ENCODE measurements around the gene ELMO1.

ELMO1 gene

GRCh38 chr7:36911788-36912187 lies 536.9 kb downstream of the ELMO1 start:
- H3K4me3 ChIP-seq (ENCODE audit: low read length) = no peak overlapping the region
- no peak for DNase-seq (ENCODE audit: low read depth)
- TF ChIP-seq CTCF (conservative IDR thresholded peaks at IDR 0.05; ENCODE audit: low read length) = no peak

- no peak overlapping the region for H3K4me3 ChIP-seq (ENCODE audit: low read length)
- no peak for DNase-seq (ENCODE audit: low read depth)
- no peak for TF ChIP-seq CTCF (conservative IDR thresholded peaks at IDR 0.05; ENCODE audit: low read length)
These were observed 537.8 kb downstream of the ELMO1 start for GRCh38 chr7:36910859-36911258.

- no peak for DNase-seq (ENCODE audit: low read depth)
- TF ChIP-seq CTCF (conservative IDR thresholded peaks at IDR 0.05; ENCODE audit: low read length) = no peak
- no peak overlapping the region for H3K4me3 ChIP-seq (ENCODE audit: low read length)
These were observed 538.3 kb downstream of the ELMO1 start for GRCh38 chr7:36910401-36910800.

- no peak overlapping the region for H3K4me3 ChIP-seq (ENCODE audit: low read length)
- no peak for DNase-seq (ENCODE audit: low read depth)
- no peak for TF ChIP-seq CTCF (conservative IDR thresholded peaks at IDR 0.05; ENCODE audit: low read length)
These were observed 541.6 kb downstream of the ELMO1 start for GRCh38 chr7:36906956-36907635.

GRCh38 chr7:36906448-36906847 lies 542.2 kb downstream of the ELMO1 start:
- no peak for TF ChIP-seq CTCF (conservative IDR thresholded peaks at IDR 0.05; ENCODE audit: low read length)
- DNase-seq (ENCODE audit: low read depth) = no peak
- no peak overlapping the region for H3K4me3 ChIP-seq (ENCODE audit: low read length)

- no peak for DNase-seq (ENCODE audit: low read depth)
- TF ChIP-seq CTCF (conservative IDR thresholded peaks at IDR 0.05; ENCODE audit: low read length) = no peak
- H3K4me3 ChIP-seq (ENCODE audit: low read length) = no peak overlapping the region
These were observed 542.8 kb downstream of the ELMO1 start for GRCh38 chr7:36905841-36906240.

GRCh38 chr7:36904802-36905201 lies 543.9 kb downstream of the ELMO1 start:
- no peak overlapping the region for H3K4me3 ChIP-seq (ENCODE audit: low read length)
- no peak for TF ChIP-seq CTCF (conservative IDR thresholded peaks at IDR 0.05; ENCODE audit: low read length)
- DNase-seq (ENCODE audit: low read depth) = no peak

Measured in AG10803 (cell line).